HG02884 (cell line): Measurements from ENCODE around the gene YPEL5.

Experiments
- ATAC-seq: cut with Tn5 transposase; IDR thresholded peaks from one replicate; pipeline ENCODE4 v1.9.1; 2021; ENCODE audit warnings: mild to moderate bottlenecking, moderate library complexity; ENCODE audit not compliant: unreplicated experiment

Gene YPEL5

DNA sequence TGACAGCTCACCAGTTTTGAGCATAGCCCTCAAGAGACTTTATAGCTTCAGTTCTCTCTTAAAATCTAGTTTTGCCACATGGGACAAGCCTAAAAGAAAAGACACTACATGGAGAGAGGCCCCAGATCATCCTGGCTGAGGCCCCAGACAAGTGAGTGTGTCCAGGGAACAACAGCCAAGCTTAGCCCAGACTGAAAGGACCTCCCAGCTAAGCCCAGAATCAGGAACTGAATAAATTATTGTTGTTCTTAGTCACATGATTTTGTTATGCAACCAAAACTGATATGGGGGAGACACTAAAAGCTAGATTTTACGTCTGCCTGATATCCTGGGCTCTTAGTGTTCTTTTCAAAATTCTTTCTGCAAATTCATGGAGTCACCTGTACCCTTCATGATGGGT lies 55.2 kb downstream of the YPEL5 start:
- ATAC-seq = no peak

DNA sequence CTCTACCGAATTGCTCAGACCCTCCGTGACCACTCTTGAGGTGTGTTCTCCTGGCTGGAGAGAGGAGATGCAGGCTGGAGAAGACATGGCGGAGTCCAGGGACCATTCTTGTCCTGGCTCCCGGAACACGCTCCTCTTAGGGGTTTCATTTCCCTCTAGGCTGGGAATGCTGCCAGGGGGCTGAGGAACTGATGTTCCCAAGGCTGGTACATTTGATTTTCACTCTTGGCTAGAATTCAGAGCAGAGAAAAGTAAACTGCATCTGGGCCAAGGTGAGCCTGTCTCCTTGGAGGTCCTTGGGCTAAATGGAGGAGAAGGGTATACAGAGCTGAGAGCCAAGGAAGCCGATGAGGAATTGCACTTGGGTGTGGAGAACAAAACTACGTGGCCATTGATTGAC lies 56.3 kb downstream of the YPEL5 start:
- ATAC-seq = no peak

DNA sequence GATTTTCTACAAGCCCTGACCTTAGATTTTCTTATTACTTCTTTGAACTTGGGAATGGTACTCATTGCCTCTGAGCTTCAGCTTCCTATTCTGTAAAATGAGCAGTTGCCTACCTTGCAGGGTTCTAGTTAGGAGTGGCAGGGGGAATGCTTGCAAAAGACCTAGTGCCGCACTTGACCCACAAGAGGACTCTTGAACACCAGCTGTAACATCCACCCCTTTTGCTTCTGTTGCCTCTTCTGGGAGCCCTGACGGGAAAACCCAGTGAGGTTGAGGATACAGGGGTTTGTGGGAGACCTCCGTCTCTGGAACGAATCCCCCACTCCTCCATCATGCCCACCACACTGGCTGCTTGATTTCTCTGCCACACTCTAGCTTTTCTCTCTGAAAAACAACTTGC lies 57.5 kb downstream of the YPEL5 start:
- no peak for ATAC-seq

DNA sequence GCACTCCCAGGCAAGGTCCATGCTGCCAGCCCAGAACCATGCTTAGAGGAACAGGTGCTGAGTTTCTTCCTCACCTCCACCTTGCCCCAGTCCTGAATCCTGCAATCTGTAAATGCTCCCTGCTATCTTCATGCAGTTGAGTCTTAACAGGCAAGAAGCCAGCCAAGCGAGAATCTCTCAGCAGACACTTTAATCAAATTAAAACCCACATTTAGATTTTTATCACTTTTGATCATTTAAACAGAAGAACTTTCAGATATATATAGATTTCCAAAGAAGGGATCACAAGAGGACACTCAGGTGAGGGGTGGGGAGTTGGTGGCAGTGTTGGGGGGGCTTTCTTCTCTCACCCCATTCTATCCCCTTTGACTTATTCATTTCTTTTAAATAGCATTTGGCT lies 58.6 kb downstream of the YPEL5 start:
- no peak for ATAC-seq

DNA sequence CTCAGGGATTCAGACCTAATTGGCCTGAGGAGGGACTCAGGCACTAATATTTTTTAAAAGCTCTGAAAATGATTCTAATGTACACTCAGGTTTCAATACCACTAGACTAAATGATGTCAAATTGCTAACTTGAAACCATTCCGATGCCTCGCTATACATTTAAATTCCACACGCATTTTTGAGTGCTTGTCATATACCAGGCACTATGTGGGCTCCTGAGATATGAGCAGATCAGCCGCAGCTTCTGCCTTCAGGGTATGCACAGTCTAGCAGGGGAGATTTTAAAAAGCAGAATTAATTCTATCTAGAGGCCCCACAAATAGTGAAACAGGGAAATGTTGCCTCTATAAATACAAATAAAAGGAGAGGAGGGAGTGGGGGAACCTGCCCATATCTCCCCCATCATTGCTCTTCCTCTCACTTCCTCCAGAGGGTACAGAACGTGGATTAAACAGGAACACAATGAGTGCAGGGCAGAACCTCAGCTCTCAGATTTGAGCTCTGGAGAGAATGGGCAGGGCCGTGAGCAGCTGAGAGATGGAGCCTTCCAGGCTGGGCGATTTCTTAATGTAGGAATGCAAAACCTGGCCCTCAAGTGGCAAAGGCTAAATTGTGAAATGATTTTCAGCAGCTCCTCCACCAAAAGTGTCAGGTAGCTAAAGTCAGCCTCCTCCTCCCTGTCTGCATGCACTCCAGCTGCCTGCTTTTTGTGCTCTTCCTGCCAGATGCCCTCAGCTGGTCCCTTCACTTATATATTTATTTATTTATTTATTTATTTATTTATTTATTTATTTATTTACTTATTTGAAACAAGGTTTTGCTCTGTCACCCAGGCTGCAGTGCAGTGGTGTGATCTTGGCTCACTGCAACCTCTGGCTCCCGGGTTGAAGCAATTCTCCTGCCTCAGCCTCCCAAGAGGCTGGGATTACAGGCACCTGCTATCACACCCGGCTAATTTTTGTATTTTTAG lies 59.9 kb downstream of the YPEL5 start:
- ATAC-seq = no peak

DNA sequence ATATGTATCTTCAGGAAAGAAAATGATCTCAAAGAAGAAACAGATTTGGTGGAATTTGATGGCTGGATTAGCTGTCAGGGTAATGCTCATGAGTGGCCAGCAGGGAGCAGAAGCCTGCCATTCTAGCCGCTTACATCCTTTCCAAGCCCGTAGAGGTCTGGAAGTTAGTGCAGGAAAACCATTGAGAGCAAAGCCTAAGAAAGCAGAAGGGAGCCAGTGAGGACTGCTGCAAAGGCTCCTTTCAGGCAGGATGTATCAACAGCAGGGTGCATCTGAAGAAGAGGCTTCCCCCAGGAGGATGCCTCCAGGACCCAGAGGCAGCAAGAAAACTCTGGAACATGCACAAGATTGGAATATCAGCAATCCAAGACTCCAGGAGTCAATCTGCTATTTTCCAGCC lies 61.6 kb downstream of the YPEL5 start:
- ATAC-seq = no peak

DNA sequence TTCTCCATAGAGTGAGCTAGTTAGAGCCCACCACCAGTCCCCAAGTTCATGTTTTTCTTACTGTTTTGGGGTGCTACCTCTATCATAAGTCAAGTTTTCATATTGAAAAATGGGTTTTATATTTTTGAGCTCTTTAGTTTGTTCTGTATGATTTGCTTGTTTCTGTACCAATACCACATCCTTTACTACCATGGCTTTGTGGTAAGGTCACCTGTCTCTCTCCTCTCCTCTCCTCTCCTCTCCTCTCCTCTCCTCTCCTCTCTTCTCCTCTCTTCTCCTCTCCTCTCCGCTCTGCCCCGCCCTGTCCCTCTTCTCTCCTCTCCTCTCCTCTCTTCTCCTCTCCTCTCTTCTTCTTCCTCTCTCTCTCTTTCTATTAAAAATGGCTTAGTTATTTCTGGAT lies 62.4 kb downstream of the YPEL5 start:
- no peak for ATAC-seq
